Keratinocyte (primary cell): ENCODE results near the gene DCST1. TPM values are rescaled to one million over a fixed set of nuclear protein-coding genes. Genes with fewer than 3 reads are reported as not detected.

Experiments used
- DNase-seq: peaks from one replicate; pipeline ENCODE4 v3.0.0-alpha.2; 2011; ENCODE audit warnings: low read depth, missing footprints, low spot score
- FAIRE-seq: peaks from 2 replicates; lab custom pipeline; 2011; peaks lifted over from hg19 to GRCh38; lab: Jason Lieb, UNC
- H2AFZ ChIP-seq: 2 replicates; pipeline ENCODE4 v1.6.0; 2012; ENCODE audit warnings: low read length, control low read depth, inconsistent platforms; ENCODE audit not compliant: control insufficient read depth
- H3K27ac ChIP-seq: 2 replicates; pipeline ENCODE4 v1.5.1; 2011; ENCODE audit warnings: low read length; ENCODE audit not compliant: control insufficient read depth, insufficient read depth
- H3K27me3 ChIP-seq: 3 replicates; pipeline ENCODE4 v1.6.0; 2011; ENCODE audit warnings: low read length; ENCODE audit not compliant: control insufficient read depth, insufficient read depth; ENCODE audit errors: extremely low read depth
- H3K36me3 ChIP-seq, 2 experiments: 2 replicates in 1 of 2; 3 replicates in 1 of 2; pipeline ENCODE4 v1.5.1; 2011; ENCODE audit warnings: low read length in 2 of 2, mild to moderate bottlenecking in 1 of 2; ENCODE audit not compliant: control insufficient read depth in 2 of 2, insufficient read depth in 2 of 2; ENCODE audit errors: extremely low read depth in 1 of 2
- H3K4me1 ChIP-seq: 3 replicates; pipeline ENCODE4 v1.5.1; 2011; ENCODE audit warnings: low read length; ENCODE audit not compliant: control insufficient read depth, insufficient read depth; ENCODE audit errors: extremely low read depth
- H3K4me2 ChIP-seq: 3 replicates; pipeline ENCODE4 v1.6.0; 2011; ENCODE audit warnings: low read depth, low read length; ENCODE audit not compliant: control insufficient read depth, insufficient read depth; ENCODE audit errors: extremely low read depth
- H3K4me3 ChIP-seq, 3 experiments: fragments of 200-600 bp in 1 of 3; sonication (generic) in 1 of 3; 2 replicates in 2 of 3; 3 replicates in 1 of 3; pipeline ENCODE4 v1.5.1; 2011 to 2016; ENCODE audit warnings: low read length in 3 of 3, mild to moderate bottlenecking in 3 of 3, control low read depth in 2 of 3, inconsistent platforms in 1 of 3, low read depth in 1 of 3, mixed read lengths in 1 of 3, mixed run types in 1 of 3, moderate library complexity in 1 of 3; ENCODE audit not compliant: control insufficient read depth in 2 of 3, insufficient read depth in 2 of 3; ENCODE audit errors: extremely low read depth in 1 of 3
- H3K79me2 ChIP-seq: 2 replicates; pipeline ENCODE4 v1.6.0; 2012; ENCODE audit warnings: low read length; ENCODE audit not compliant: control insufficient read depth, insufficient read depth
- H3K9ac ChIP-seq: 3 replicates; pipeline ENCODE4 v1.6.0; 2011; ENCODE audit warnings: low read length; ENCODE audit not compliant: control insufficient read depth, insufficient read depth; ENCODE audit errors: extremely low read depth
- H3K9me1 ChIP-seq: 3 replicates; pipeline ENCODE4 v1.6.0; 2011; ENCODE audit warnings: low read length; ENCODE audit not compliant: control insufficient read depth, insufficient read depth; ENCODE audit errors: extremely low read depth
- H3K9me3 ChIP-seq: 2 replicates; pipeline ENCODE4 v1.5.1; 2012; ENCODE audit warnings: low read depth, low read length; ENCODE audit not compliant: control insufficient read depth
- H4K20me1 ChIP-seq: 3 replicates; pipeline ENCODE4 v1.6.0; 2011; ENCODE audit warnings: low read length; ENCODE audit not compliant: control insufficient read depth, insufficient read depth; ENCODE audit errors: extremely low read depth
- CTCF ChIP-seq, 3 experiments: IDR thresholded peaks in 1 of 3; conservative IDR thresholded peaks in 1 of 3; optimal IDR thresholded peaks in 1 of 3; 2 replicates in 2 of 3; 3 replicates in 1 of 3; pipeline versions ENCODE3 to v1.5.1; 2011; ENCODE audit warnings: low read length in 3 of 3, mild to moderate bottlenecking in 3 of 3, moderate library complexity in 2 of 3, control low read depth in 1 of 3, inconsistent platforms in 1 of 3; ENCODE audit not compliant: insufficient read depth in 2 of 3; ENCODE audit errors: extremely low read depth in 1 of 3
- EZH2 ChIP-seq: IDR thresholded peaks from one replicate; pipeline ENCODE4 v1.6.1; 2012; ENCODE audit warnings: inconsistent platforms, mild to moderate bottlenecking, low read length, moderate library complexity
- dilution Hi-C: fragments of 300-500 bp; cut with MboI; formaldehyde crosslinking; loops from one replicate; pipeline ENCODE4 v1.7.0; 2020; ENCODE audit warnings: low sequenced_read_pairs; ENCODE audit not compliant: extremely low pct_ligation_motif_present
- polyA plus RNA-seq, 5 experiments: library from polyadenylated mRNA; depleted of rRNA in 3 of 5; stranded (reverse) in 3 of 5; stranded (forward) in 1 of 5; unstranded in 1 of 5; fragments of >200 nt; gene quantifications; 1 replicate in 1 of 5; 2 replicates in 3 of 5; 3 replicates in 1 of 5; pipeline versions ENCODE4 v1.2.1 to v1.2.3, GENCODE V29; 2011 to 2012; ENCODE audit warnings: missing spikeins in 2 of 5, low read depth in 1 of 5, low replicate concordance in 1 of 5

Gene DCST1
- polyA plus RNA-seq, 1 donor (not counting 4 experiments of a cell fraction or from before 2014, with no cell fraction given) = not detected

- dilution Hi-C loops = no loop called here
- Histone ChIP-seq H3K9me1 (no peaks in the 10 kb centered on the region), H3K36me3 (peaks cover 43 to 45% of the 10 kb centered on the region in 2 experiments), H4K20me1 (peaks cover 5% of the 10 kb centered on the region), H3K9me3 (no peaks in the 10 kb centered on the region), H3K4me1 (peaks cover 23% of the 10 kb centered on the region), H3K4me3 (no peak overlapping the region), H3K4me2 (no peak overlapping the region), H3K79me2 (no peaks in the 10 kb centered on the region), H3K9ac (no peak overlapping the region), H2AFZ (no peak overlapping the region), H3K27me3 (no peaks in the 10 kb centered on the region), H3K27ac (no peak overlapping the region)
- no peak for DNase-seq
- peak; percentile 97 to 100 (median 98) for TF ChIP-seq CTCF (optimal IDR thresholded peaks at IDR 0.05 in 1 of 3, IDR thresholded peaks at IDR 0.05 in 1 of 3, conservative IDR thresholded peaks at IDR 0.05 in 1 of 3; ENCODE audit: extremely low read depth in 1 of 3, insufficient read depth in 2 of 3, low read length in 3 of 3)
- no peak for TF ChIP-seq EZH2
- peak; percentile 89 for FAIRE-seq
These were observed 27.9 kb downstream of the DCST1 start for GRCh38 chr1:155061381-155062150.

GRCh38 chr1:155062151-155062686 is 28.6 kb downstream of the DCST1 start:
- no peaks in the 10 kb centered on the region for H3K79me2 ChIP-seq
- H4K20me1 ChIP-seq = peaks cover 5% of the 10 kb centered on the region
- DNase-seq = no peak
- no peak overlapping the region for H3K4me3 ChIP-seq
- H3K4me2 ChIP-seq = no peak overlapping the region
- no peak overlapping the region for H3K27ac ChIP-seq
- TF ChIP-seq EZH2 (no peak), CTCF (optimal IDR thresholded peaks at IDR 0.05 in 1 of 3, IDR thresholded peaks at IDR 0.05 in 1 of 3, conservative IDR thresholded peaks at IDR 0.05 in 1 of 3; ENCODE audit: extremely low read depth in 1 of 3, insufficient read depth in 2 of 3, low read length in 3 of 3) (no peak)
- H3K27me3 ChIP-seq = no peaks in the 10 kb centered on the region
- dilution Hi-C loops = no loop called here
- H2AFZ ChIP-seq = no peak overlapping the region
- peaks cover 23% of the 10 kb centered on the region for H3K4me1 ChIP-seq
- no peaks in the 10 kb centered on the region for H3K9me1 ChIP-seq
- H3K9ac ChIP-seq = no peak overlapping the region
- H3K9me3 ChIP-seq = no peaks in the 10 kb centered on the region
- peaks cover 37 to 41% of the 10 kb centered on the region in 2 experiments for H3K36me3 ChIP-seq
- no peak for FAIRE-seq
